Uterus (tissue), 2 donors: ENCODE results near the gene DVL1.

Experiments used
- POLR2A ChIP-seq, 2 donors: fragments of 450-650 bp; IDR thresholded peaks; one replicate each; pipeline ENCODE4 v1.6.1; 2016; ENCODE audit warnings: antibody characterized with exemption in 2 of 2, mild to moderate bottlenecking in 1 of 2, moderate library complexity in 1 of 2
- TF ChIP-seq, protein P1 (sequence below), 4 experiments: fragments of 200-600 bp in 2 of 4; fragments of 450-650 bp in 2 of 4; sonication (generic) in 2 of 4; IDR thresholded peaks; one replicate each; pipeline ENCODE4 v1.5.1; 2016 to 2019; ENCODE audit warnings: antibody characterized with exemption in 4 of 4, mild to moderate bottlenecking in 2 of 4, moderate library complexity in 1 of 4

DNA sequence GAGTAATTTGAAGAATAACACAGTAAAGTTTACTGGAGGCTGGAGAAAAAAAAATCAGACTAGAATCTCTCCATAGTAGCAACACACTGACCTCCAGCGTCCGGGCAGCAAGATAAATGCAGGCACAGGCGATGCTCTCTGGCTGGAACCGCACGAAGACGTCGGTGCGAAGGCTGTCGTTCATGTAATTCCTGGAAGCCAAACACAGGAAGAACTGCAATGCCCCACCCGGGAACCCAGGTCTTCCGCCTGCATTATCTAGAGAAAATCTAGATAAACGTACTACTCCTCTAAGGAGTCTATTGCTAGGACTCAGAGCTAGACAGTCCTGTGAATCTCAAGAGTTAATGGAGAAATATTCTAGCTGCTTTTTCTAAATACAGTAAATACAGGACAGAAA is 41.5 kb upstream of the DVL1 start:
- TF ChIP-seq, protein P1, sequence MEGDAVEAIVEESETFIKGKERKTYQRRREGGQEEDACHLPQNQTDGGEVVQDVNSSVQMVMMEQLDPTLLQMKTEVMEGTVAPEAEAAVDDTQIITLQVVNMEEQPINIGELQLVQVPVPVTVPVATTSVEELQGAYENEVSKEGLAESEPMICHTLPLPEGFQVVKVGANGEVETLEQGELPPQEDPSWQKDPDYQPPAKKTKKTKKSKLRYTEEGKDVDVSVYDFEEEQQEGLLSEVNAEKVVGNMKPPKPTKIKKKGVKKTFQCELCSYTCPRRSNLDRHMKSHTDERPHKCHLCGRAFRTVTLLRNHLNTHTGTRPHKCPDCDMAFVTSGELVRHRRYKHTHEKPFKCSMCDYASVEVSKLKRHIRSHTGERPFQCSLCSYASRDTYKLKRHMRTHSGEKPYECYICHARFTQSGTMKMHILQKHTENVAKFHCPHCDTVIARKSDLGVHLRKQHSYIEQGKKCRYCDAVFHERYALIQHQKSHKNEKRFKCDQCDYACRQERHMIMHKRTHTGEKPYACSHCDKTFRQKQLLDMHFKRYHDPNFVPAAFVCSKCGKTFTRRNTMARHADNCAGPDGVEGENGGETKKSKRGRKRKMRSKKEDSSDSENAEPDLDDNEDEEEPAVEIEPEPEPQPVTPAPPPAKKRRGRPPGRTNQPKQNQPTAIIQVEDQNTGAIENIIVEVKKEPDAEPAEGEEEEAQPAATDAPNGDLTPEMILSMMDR (IDR thresholded peaks at IDR 0.05) = no peak
- no peak for TF ChIP-seq POLR2A (IDR thresholded peaks at IDR 0.05)
